OCI-LY1 (cell line): ENCODE data around the gene OPN3.

Source experiments
- H2AFZ ChIP-seq: fragments of 200-600 bp; sonication (generic), shearing (Covaris generic); 2 replicates; pipeline ENCODE4 v1.6.0; 2014; ENCODE audit warnings: antibody characterized with exemption, mild to moderate bottlenecking, low read length
- H3F3A ChIP-seq: fragments of 200-600 bp; sonication (generic), shearing (Covaris generic); 2 replicates; pipeline ENCODE4 v1.6.0; 2014; ENCODE audit warnings: mild to moderate bottlenecking, antibody characterized with exemption, low read length, moderate library complexity; ENCODE audit not compliant: insufficient read depth
- H3K27ac ChIP-seq: fragments of 200-600 bp; sonication (generic); 2 replicates; pipeline ENCODE4 v1.5.1; 2014; ENCODE audit warnings: low read length, mixed run types, mild to moderate bottlenecking, low read depth; ENCODE audit not compliant: poor library complexity, severe bottlenecking
- H3K27me3 ChIP-seq: fragments of 200-600 bp; sonication (generic); 2 replicates; pipeline ENCODE4 v1.6.0; 2014; ENCODE audit warnings: antibody characterized with exemption, mild to moderate bottlenecking, low read length, moderate library complexity; ENCODE audit not compliant: insufficient read depth
- H3K36me3 ChIP-seq: fragments of 200-600 bp; sonication (generic); 2 replicates; pipeline ENCODE4 v1.6.1; 2014; ENCODE audit warnings: mild to moderate bottlenecking, antibody characterized with exemption, low read length, moderate library complexity, mixed read lengths; ENCODE audit not compliant: insufficient read depth
- H3K4me1 ChIP-seq: fragments of 200-600 bp; sonication (generic); 2 replicates; pipeline ENCODE4 v1.5.1; 2014; ENCODE audit warnings: mild to moderate bottlenecking, low read length, moderate library complexity; ENCODE audit not compliant: insufficient read depth, severe bottlenecking
- H3K4me2 ChIP-seq: fragments of 200-600 bp; sonication (generic), shearing (Covaris generic); 2 replicates; pipeline ENCODE4 v1.6.1; 2014; ENCODE audit warnings: low read length
- H3K4me3 ChIP-seq: fragments of 200-600 bp; sonication (generic); 2 replicates; pipeline ENCODE4 v1.5.1; 2014; ENCODE audit warnings: low read length, low read depth, mild to moderate bottlenecking, mixed read lengths; ENCODE audit not compliant: poor library complexity, severe bottlenecking
- H3K79me2 ChIP-seq: fragments of 200-600 bp; shearing (Covaris generic); 2 replicates; pipeline ENCODE4 v1.6.1; 2016; ENCODE audit warnings: mixed run types, low read length, mixed read lengths; ENCODE audit not compliant: insufficient read depth
- H3K9ac ChIP-seq: fragments of 200-600 bp; sonication (generic), shearing (Covaris generic); 2 replicates; pipeline ENCODE4 v1.6.1; 2014; ENCODE audit warnings: mild to moderate bottlenecking, low read length, mixed read lengths
- H3K9me2 ChIP-seq: fragments of 200-600 bp; sonication (generic), shearing (Covaris generic); 2 replicates; pipeline ENCODE4 v1.6.1; 2014; ENCODE audit warnings: low read depth, mild to moderate bottlenecking, low read length, mixed read lengths
- H3K9me3 ChIP-seq: fragments of 200-600 bp; shearing (Covaris generic); 2 replicates; pipeline ENCODE4 v1.6.1; 2014; ENCODE audit warnings: low read length, mixed read lengths
- H4K20me1 ChIP-seq: fragments of 200-600 bp; sonication (generic), shearing (Covaris generic); 2 replicates; pipeline ENCODE4 v1.6.0; 2016; ENCODE audit warnings: mild to moderate bottlenecking, low read length; ENCODE audit not compliant: insufficient read depth
- CTCF ChIP-seq: fragments of 200-600 bp; sonication (generic), shearing (Covaris generic); IDR thresholded peaks from 2 replicates; pipeline ENCODE4 v1.5.1; 2017; ENCODE audit warnings: mild to moderate bottlenecking, antibody characterized with exemption, low read length, moderate library complexity, mixed read lengths
- EZH2 ChIP-seq: fragments of 200-600 bp; sonication (generic), shearing (Covaris generic); IDR thresholded peaks from 2 replicates; pipeline ENCODE4 v1.8.0; 2017; ENCODE audit warnings: borderline replicate concordance, mixed run types, mild to moderate bottlenecking, antibody characterized with exemption, low read length, moderate library complexity, mixed read lengths

The OPN3 gene

GRCh38 chr1:241617426-241617825, 22.7 kb downstream of the OPN3 start:
- no peak overlapping the region for H3K27ac ChIP-seq
- TF ChIP-seq CTCF (no peak), EZH2 (no peak)

DNA sequence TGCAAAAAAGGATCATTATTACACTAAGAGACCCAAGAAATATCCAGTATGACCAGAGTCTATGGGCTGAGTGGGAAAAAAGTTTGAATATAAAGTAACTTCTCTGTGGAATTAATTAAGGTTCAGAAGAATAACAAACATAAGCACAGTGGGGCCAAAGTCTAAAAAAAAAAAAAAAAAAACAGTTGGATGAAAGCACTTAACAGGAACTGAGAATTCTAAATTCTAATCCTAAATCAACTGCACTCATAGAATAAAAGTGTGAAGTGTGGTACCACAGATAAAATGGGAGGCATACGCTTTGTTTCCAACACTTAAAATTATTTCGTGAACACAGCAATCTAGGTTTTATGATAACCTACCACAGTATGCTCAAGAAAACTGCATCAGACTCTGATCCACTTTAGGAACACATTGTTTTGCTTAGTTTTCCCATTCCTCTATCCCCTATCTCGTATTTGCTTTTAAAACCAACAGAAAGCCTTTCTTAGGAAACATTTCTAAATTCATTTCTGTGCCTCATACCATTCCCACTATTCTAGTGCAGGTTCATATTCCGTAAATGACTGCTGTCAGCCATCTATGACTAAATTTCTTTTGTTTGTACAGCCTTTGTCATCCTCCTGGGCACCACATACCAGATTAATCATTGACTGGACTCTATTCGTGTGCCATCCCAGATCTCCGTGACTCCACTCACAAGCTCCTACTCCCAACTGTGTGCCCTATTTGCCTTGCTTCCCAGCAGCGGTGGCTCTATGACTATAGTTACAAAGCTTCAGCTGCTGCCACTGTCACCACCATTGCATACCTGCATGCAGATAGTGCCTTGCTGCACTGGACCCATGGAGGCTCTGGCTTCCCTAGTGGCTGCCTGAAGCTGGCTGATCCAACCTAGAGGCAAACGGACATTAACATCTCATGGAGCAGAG, 24.9 kb downstream of the OPN3 start:
- no peak overlapping the region for H3K9ac ChIP-seq
- H2AFZ ChIP-seq, result no peak overlapping the region
- H3K4me1 ChIP-seq, result no peaks in the 10 kb centered on the region
- H3K27me3 ChIP-seq, result no peaks in the 10 kb centered on the region
- no peak overlapping the region for H3K4me2 ChIP-seq
- no peaks in the 10 kb centered on the region for H3F3A ChIP-seq
- no peaks in the 10 kb centered on the region for H3K9me3 ChIP-seq
- H3K36me3 ChIP-seq, result no peaks in the 10 kb centered on the region
- no peak overlapping the region for H3K27ac ChIP-seq
- H4K20me1 ChIP-seq, result no peaks in the 10 kb centered on the region
- H3K9me2 ChIP-seq, result no peaks in the 10 kb centered on the region
- TF ChIP-seq EZH2 (no peak), CTCF (no peak)
- no peak overlapping the region for H3K4me3 ChIP-seq
- no peaks in the 10 kb centered on the region for H3K79me2 ChIP-seq

More at GRCh38 chr1:241617426-241617825, 22.7 kb downstream of the OPN3 start:
- no peaks in the 10 kb centered on the region for H3K36me3 ChIP-seq
- no peak overlapping the region for H2AFZ ChIP-seq
- no peaks in the 10 kb centered on the region for H3K27me3 ChIP-seq
- no peaks in the 10 kb centered on the region for H3F3A ChIP-seq
- no peak overlapping the region for H3K9ac ChIP-seq
- H3K79me2 ChIP-seq, result no peaks in the 10 kb centered on the region
- H3K4me3 ChIP-seq, result no peak overlapping the region
- H4K20me1 ChIP-seq, result no peaks in the 10 kb centered on the region
- H3K9me2 ChIP-seq, result no peaks in the 10 kb centered on the region
- no peak overlapping the region for H3K4me2 ChIP-seq
- no peaks in the 10 kb centered on the region for H3K4me1 ChIP-seq
- no peaks in the 10 kb centered on the region for H3K9me3 ChIP-seq

DNA sequence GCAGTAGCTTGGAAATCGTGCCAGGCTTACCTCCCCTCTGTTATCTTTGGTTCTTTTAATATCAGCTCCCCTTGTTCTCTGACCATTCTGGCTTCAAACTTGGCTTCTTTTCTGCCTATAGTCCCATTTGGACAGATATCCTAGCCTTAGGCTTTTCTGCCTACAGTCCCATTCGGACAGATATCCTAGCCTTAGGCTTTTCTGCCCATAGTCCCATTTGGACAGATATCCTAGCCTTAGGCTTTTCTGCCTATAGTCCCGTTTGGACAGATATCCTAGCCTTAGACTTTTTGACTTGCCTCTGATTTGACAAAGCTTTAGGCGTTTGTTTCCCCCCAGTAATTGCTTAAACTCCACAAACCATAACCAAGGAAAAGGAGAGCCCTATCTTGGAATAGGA, 25.6 kb downstream of the OPN3 start:
- no peaks in the 10 kb centered on the region for H3F3A ChIP-seq
- no peaks in the 10 kb centered on the region for H3K4me1 ChIP-seq
- no peak overlapping the region for H3K9ac ChIP-seq
- no peak overlapping the region for H3K4me2 ChIP-seq
- no peaks in the 10 kb centered on the region for H3K9me2 ChIP-seq
- no peak for TF ChIP-seq CTCF
- no peak for TF ChIP-seq EZH2
- H2AFZ ChIP-seq, result no peak overlapping the region
- H3K79me2 ChIP-seq, result no peaks in the 10 kb centered on the region
- H4K20me1 ChIP-seq, result no peaks in the 10 kb centered on the region
- no peaks in the 10 kb centered on the region for H3K36me3 ChIP-seq
- H3K27me3 ChIP-seq, result no peaks in the 10 kb centered on the region
- no peaks in the 10 kb centered on the region for H3K9me3 ChIP-seq
- H3K27ac ChIP-seq, result no peak overlapping the region
- H3K4me3 ChIP-seq, result no peak overlapping the region
